ENCODE results near the gene HS3ST3A1.

Gene HS3ST3A1

GRCh38 chr17:13541032-13541480 lies 60.7 kb downstream of the HS3ST3A1 start:
- no peaks in the 10 kb centered on the region for H3K4me1 ChIP-seq (ENCODE audit: control insufficient read depth in 1 of 2, insufficient read depth in 2 of 2, low read length in 2 of 2)
- H3K27me3 ChIP-seq (ENCODE audit: control insufficient read depth in 1 of 2, insufficient read depth in 2 of 2, low read length in 2 of 2): no peaks in the 10 kb centered on the region
- H3K4me3 ChIP-seq (ENCODE audit: low read depth in 1 of 2, low read length in 2 of 2): no peak overlapping the region
- H3K27ac ChIP-seq (ENCODE audit: low read depth, low read length): no peak overlapping the region
- H3K36me3 ChIP-seq (ENCODE audit: control insufficient read depth in 1 of 2, insufficient read depth in 2 of 2, low read length in 2 of 2): no peaks in the 10 kb centered on the region
- H3K9ac ChIP-seq (ENCODE audit: low read depth in 1 of 2, low read length in 2 of 2): no peak overlapping the region
- no peaks in the 10 kb centered on the region for H3K9me3 ChIP-seq (ENCODE audit: control insufficient read depth in 1 of 2, low read length in 2 of 2)

- Histone ChIP-seq H3K9me3 (ENCODE audit: control insufficient read depth in 1 of 2, low read length in 2 of 2) (no peaks in the 10 kb centered on the region), H3K27me3 (ENCODE audit: control insufficient read depth in 1 of 2, insufficient read depth in 2 of 2, low read length in 2 of 2) (no peaks in the 10 kb centered on the region), H3K4me1 (ENCODE audit: control insufficient read depth in 1 of 2, insufficient read depth in 2 of 2, low read length in 2 of 2) (no peaks in the 10 kb centered on the region), H3K27ac (ENCODE audit: low read depth, low read length) (no peak overlapping the region), H3K36me3 (ENCODE audit: control insufficient read depth in 1 of 2, insufficient read depth in 2 of 2, low read length in 2 of 2) (no peaks in the 10 kb centered on the region), H3K9ac (ENCODE audit: low read depth in 1 of 2, low read length in 2 of 2) (no peak overlapping the region), H3K4me3 (ENCODE audit: low read depth in 1 of 2, low read length in 2 of 2) (no peak overlapping the region)
Observed at GRCh38 chr17:13540546-13540945, 61.2 kb downstream of the HS3ST3A1 start.

- H3K4me3 ChIP-seq (ENCODE audit: low read depth in 1 of 2, low read length in 2 of 2): no peak overlapping the region
- H3K9me3 ChIP-seq (ENCODE audit: control insufficient read depth in 1 of 2, low read length in 2 of 2): peaks cover 3 to 4% of the 10 kb centered on the region in 2 donors
- no peak overlapping the region for H3K9ac ChIP-seq (ENCODE audit: low read depth in 1 of 2, low read length in 2 of 2)
- no peaks in the 10 kb centered on the region for H3K27me3 ChIP-seq (ENCODE audit: control insufficient read depth in 1 of 2, insufficient read depth in 2 of 2, low read length in 2 of 2)
- no peaks in the 10 kb centered on the region for H3K36me3 ChIP-seq (ENCODE audit: control insufficient read depth in 1 of 2, insufficient read depth in 2 of 2, low read length in 2 of 2)
- H3K4me1 ChIP-seq (ENCODE audit: control insufficient read depth in 1 of 2, insufficient read depth in 2 of 2, low read length in 2 of 2): no peaks in the 10 kb centered on the region
- no peak overlapping the region for H3K27ac ChIP-seq (ENCODE audit: low read depth, low read length)
Observed at GRCh38 chr17:13539421-13539820, 62.3 kb downstream of the HS3ST3A1 start.

GRCh38 chr17:13538841-13539411 lies 62.8 kb downstream of the HS3ST3A1 start:
- Histone ChIP-seq H3K9ac (ENCODE audit: low read depth in 1 of 2, low read length in 2 of 2) (no peak overlapping the region), H3K9me3 (ENCODE audit: control insufficient read depth in 1 of 2, low read length in 2 of 2) (peaks cover 3 to 4% of the 10 kb centered on the region in 2 donors), H3K27ac (ENCODE audit: low read depth, low read length) (no peak overlapping the region), H3K27me3 (ENCODE audit: control insufficient read depth in 1 of 2, insufficient read depth in 2 of 2, low read length in 2 of 2) (no peaks in the 10 kb centered on the region), H3K4me1 (ENCODE audit: control insufficient read depth in 1 of 2, insufficient read depth in 2 of 2, low read length in 2 of 2) (no peaks in the 10 kb centered on the region), H3K4me3 (ENCODE audit: low read depth in 1 of 2, low read length in 2 of 2) (no peak overlapping the region), H3K36me3 (ENCODE audit: control insufficient read depth in 1 of 2, insufficient read depth in 2 of 2, low read length in 2 of 2) (no peaks in the 10 kb centered on the region)

- Histone ChIP-seq H3K36me3 (ENCODE audit: control insufficient read depth in 1 of 2, insufficient read depth in 2 of 2, low read length in 2 of 2) (no peaks in the 10 kb centered on the region), H3K4me1 (ENCODE audit: control insufficient read depth in 1 of 2, insufficient read depth in 2 of 2, low read length in 2 of 2) (no peaks in the 10 kb centered on the region), H3K27me3 (ENCODE audit: control insufficient read depth in 1 of 2, insufficient read depth in 2 of 2, low read length in 2 of 2) (no peaks in the 10 kb centered on the region), H3K9me3 (ENCODE audit: control insufficient read depth in 1 of 2, low read length in 2 of 2) (peaks cover 3 to 4% of the 10 kb centered on the region in 2 donors), H3K27ac (ENCODE audit: low read depth, low read length) (no peak overlapping the region), H3K4me3 (ENCODE audit: low read depth in 1 of 2, low read length in 2 of 2) (no peak overlapping the region), H3K9ac (ENCODE audit: low read depth in 1 of 2, low read length in 2 of 2) (no peak overlapping the region)
Observed at GRCh38 chr17:13537871-13538643, 63.7 kb downstream of the HS3ST3A1 start.

- H3K9me3 ChIP-seq (ENCODE audit: control insufficient read depth in 1 of 2, low read length in 2 of 2): peaks cover 3 to 4% of the 10 kb centered on the region in 2 donors
- no peak overlapping the region for H3K27ac ChIP-seq (ENCODE audit: low read depth, low read length)
- H3K9ac ChIP-seq (ENCODE audit: low read depth in 1 of 2, low read length in 2 of 2): no peak overlapping the region
- no peaks in the 10 kb centered on the region for H3K27me3 ChIP-seq (ENCODE audit: control insufficient read depth in 1 of 2, insufficient read depth in 2 of 2, low read length in 2 of 2)
- H3K4me1 ChIP-seq (ENCODE audit: control insufficient read depth in 1 of 2, insufficient read depth in 2 of 2, low read length in 2 of 2): no peaks in the 10 kb centered on the region
- H3K36me3 ChIP-seq (ENCODE audit: control insufficient read depth in 1 of 2, insufficient read depth in 2 of 2, low read length in 2 of 2): no peaks in the 10 kb centered on the region
- no peak overlapping the region for H3K4me3 ChIP-seq (ENCODE audit: low read depth in 1 of 2, low read length in 2 of 2)
Observed at GRCh38 chr17:13537167-13537731, 64.5 kb downstream of the HS3ST3A1 start.

GRCh38 chr17:13534946-13535345 lies 66.8 kb downstream of the HS3ST3A1 start:
- no peak overlapping the region for H3K27ac ChIP-seq (ENCODE audit: low read depth, low read length)
- no peak overlapping the region for H3K4me3 ChIP-seq (ENCODE audit: low read depth in 1 of 2, low read length in 2 of 2)
- H3K36me3 ChIP-seq (ENCODE audit: control insufficient read depth in 1 of 2, insufficient read depth in 2 of 2, low read length in 2 of 2): no peaks in the 10 kb centered on the region
- peaks cover 3 to 4% of the 10 kb centered on the region in 2 donors for H3K9me3 ChIP-seq (ENCODE audit: control insufficient read depth in 1 of 2, low read length in 2 of 2)
- no peaks in the 10 kb centered on the region for H3K27me3 ChIP-seq (ENCODE audit: control insufficient read depth in 1 of 2, insufficient read depth in 2 of 2, low read length in 2 of 2)
- H3K9ac ChIP-seq (ENCODE audit: low read depth in 1 of 2, low read length in 2 of 2): no peak overlapping the region
- H3K4me1 ChIP-seq (ENCODE audit: control insufficient read depth in 1 of 2, insufficient read depth in 2 of 2, low read length in 2 of 2): no peaks in the 10 kb centered on the region

- Histone ChIP-seq H3K27me3 (ENCODE audit: control insufficient read depth in 1 of 2, insufficient read depth in 2 of 2, low read length in 2 of 2) (no peaks in the 10 kb centered on the region), H3K27ac (ENCODE audit: low read depth, low read length) (no peak overlapping the region), H3K36me3 (ENCODE audit: control insufficient read depth in 1 of 2, insufficient read depth in 2 of 2, low read length in 2 of 2) (no peaks in the 10 kb centered on the region), H3K4me1 (ENCODE audit: control insufficient read depth in 1 of 2, insufficient read depth in 2 of 2, low read length in 2 of 2) (no peaks in the 10 kb centered on the region), H3K9ac (ENCODE audit: low read depth in 1 of 2, low read length in 2 of 2) (no peak overlapping the region), H3K4me3 (ENCODE audit: low read depth in 1 of 2, low read length in 2 of 2) (no peak overlapping the region), H3K9me3 (ENCODE audit: control insufficient read depth in 1 of 2, low read length in 2 of 2) (peaks cover 3 to 4% of the 10 kb centered on the region in 2 donors)
Observed at GRCh38 chr17:13531721-13532120, 70.0 kb downstream of the HS3ST3A1 start.

GRCh38 chr17:13525876-13526275 lies 75.9 kb downstream of the HS3ST3A1 start:
- Histone ChIP-seq H3K4me1 (ENCODE audit: control insufficient read depth in 1 of 2, insufficient read depth in 2 of 2, low read length in 2 of 2) (no peaks in the 10 kb centered on the region), H3K27me3 (ENCODE audit: control insufficient read depth in 1 of 2, insufficient read depth in 2 of 2, low read length in 2 of 2) (no peaks in the 10 kb centered on the region), H3K9ac (ENCODE audit: low read depth in 1 of 2, low read length in 2 of 2) (no peak overlapping the region), H3K4me3 (ENCODE audit: low read depth in 1 of 2, low read length in 2 of 2) (no peak overlapping the region), H3K27ac (ENCODE audit: low read depth, low read length) (no peak overlapping the region), H3K36me3 (ENCODE audit: control insufficient read depth in 1 of 2, insufficient read depth in 2 of 2, low read length in 2 of 2) (no peaks in the 10 kb centered on the region), H3K9me3 (ENCODE audit: control insufficient read depth in 1 of 2, low read length in 2 of 2) (no peaks in the 10 kb centered on the region)

- Histone ChIP-seq H3K4me1 (ENCODE audit: control insufficient read depth in 1 of 2, insufficient read depth in 2 of 2, low read length in 2 of 2) (no peaks in the 10 kb centered on the region), H3K4me3 (ENCODE audit: low read depth in 1 of 2, low read length in 2 of 2) (no peak overlapping the region), H3K9me3 (ENCODE audit: control insufficient read depth in 1 of 2, low read length in 2 of 2) (no peaks in the 10 kb centered on the region), H3K9ac (ENCODE audit: low read depth in 1 of 2, low read length in 2 of 2) (no peak overlapping the region), H3K27ac (ENCODE audit: low read depth, low read length) (no peak overlapping the region), H3K27me3 (ENCODE audit: control insufficient read depth in 1 of 2, insufficient read depth in 2 of 2, low read length in 2 of 2) (no peaks in the 10 kb centered on the region), H3K36me3 (ENCODE audit: control insufficient read depth in 1 of 2, insufficient read depth in 2 of 2, low read length in 2 of 2) (no peaks in the 10 kb centered on the region)
Observed at GRCh38 chr17:13523164-13523563, 78.6 kb downstream of the HS3ST3A1 start.

Data from duodenal mucosa (tissue), 2 donors.